ENCODE data around the gene MGRN1.

DNA sequence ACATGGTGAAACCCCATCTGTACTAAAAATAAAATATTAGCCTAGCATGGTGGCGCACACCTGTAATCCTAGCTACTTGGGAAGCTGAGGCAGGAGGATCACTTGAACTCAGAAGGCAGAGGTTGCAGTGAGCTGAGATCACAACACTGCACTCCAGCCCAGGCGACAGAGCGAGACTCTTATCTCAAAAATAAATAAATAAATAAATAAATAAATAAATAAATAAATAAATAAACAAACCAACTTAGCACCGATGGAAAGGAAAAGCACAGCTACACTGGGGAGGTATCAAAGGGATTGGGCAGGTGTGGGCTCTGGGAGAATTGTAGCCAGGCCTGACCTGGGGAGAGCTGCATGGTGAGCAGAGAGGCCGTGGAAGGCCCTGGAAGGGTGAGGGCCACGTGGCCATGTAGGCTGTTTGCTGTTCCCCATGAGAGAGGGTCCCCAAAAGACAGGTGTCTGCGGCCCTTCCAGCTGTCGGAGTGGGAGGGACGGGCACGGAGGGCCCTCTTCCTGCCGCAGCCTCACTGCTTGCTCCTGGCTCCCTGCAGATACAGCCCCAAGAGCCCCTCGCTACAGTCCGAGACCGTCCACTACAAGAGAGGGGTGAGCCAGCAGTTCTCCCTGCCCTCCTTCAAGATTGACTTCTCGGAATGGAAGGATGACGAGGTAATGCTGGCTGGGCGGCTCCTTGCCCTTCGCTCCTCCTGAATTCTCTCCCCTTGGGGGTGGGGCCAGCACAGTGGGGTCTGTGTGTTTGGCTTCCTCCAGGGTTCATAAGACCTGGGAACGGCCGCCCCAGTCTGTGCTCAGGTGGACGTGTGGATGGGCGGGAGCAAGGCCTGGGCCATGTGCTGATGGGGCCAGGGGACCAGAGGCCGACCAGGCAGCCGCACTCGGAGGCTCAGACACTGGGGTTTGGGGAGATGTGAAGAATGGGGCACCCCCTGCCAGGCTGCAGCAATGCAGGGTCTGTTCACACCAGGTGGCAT is 32.4 kb downstream of the MGRN1 start:
- TF ChIP-seq ZFP3 (CRISPR knock-in tag; IDR thresholded peaks at IDR 0.05) (no peak), TOX (CRISPR knock-in tag; IDR thresholded peaks at IDR 0.05; ENCODE audit: borderline replicate concordance) (no peak), ZFP30 (CRISPR knock-in tag; IDR thresholded peaks at IDR 0.05) (no peak), ZNF8 (CRISPR knock-in tag; IDR thresholded peaks at IDR 0.05) (no peak), RARB (CRISPR knock-in tag; IDR thresholded peaks at IDR 0.05) (no peak), CSRNP3 (CRISPR knock-in tag; IDR thresholded peaks at IDR 0.05) (no peak), POU6F1 (CRISPR knock-in tag; IDR thresholded peaks at IDR 0.05; ENCODE audit: borderline replicate concordance, low read depth) (no peak), TSHZ2 (CRISPR knock-in tag; IDR thresholded peaks at IDR 0.05) (no peak)

Data from SK-N-SH treated with all-trans-retinoic acid at 6 μM for 48 hours (cell line).